Mucosa of descending colon (tissue), 3 donors: ENCODE data around the gene CEP72. TPM values are rescaled to one million over a fixed set of nuclear protein-coding genes. Genes with fewer than 3 reads are reported as not detected.
A peak's percentile ranks its signal among the peaks of the same experiment; 100 is the strongest.
"Not testable (repeated sequence)": the region's sequence is repeated elsewhere in the genome, so short reads cannot be mapped to it uniquely, and the experiment has no call there.

Source experiments
- ATAC-seq: fragments of 200-7000 bp; cut with Tn5 transposase; one replicate; pipeline ENCODE4 v1.9.1; 2020; ENCODE audit warnings: mild to moderate bottlenecking, moderate library complexity
- DNase-seq, 3 donors: peaks; one replicate each; pipeline ENCODE4 v3.0.0-alpha.2; 2020
- H3K36me3 ChIP-seq: fragments of 200-600 bp; one replicate; pipeline ENCODE4 v1.8.0; 2021; ENCODE audit warnings: low read depth, mild to moderate bottlenecking
- H3K4me1 ChIP-seq: fragments of 200-600 bp; one replicate; pipeline ENCODE4 v1.8.0; 2021; ENCODE audit warnings: low read depth, mild to moderate bottlenecking
- H3K4me3 ChIP-seq: fragments of 200-600 bp; one replicate; pipeline ENCODE4 v1.8.0; 2021; ENCODE audit warnings: mild to moderate bottlenecking
- H3K9me3 ChIP-seq: fragments of 200-600 bp; one replicate; pipeline ENCODE4 v1.8.0; 2021; ENCODE audit warnings: mild to moderate bottlenecking
- intact Hi-C, 2 donors: fragments of 100-400 bp; cut with DNase I in 1 of 2; cut with micrococcal nuclease in 1 of 2; formaldehyde crosslinking; loops; one replicate each; pipeline versions ENCODE4 v1.11.0 to v1.11.1; 2022; cut with DNase I, micrococcal nuclease
- total RNA-seq, 3 donors: library from RNA; stranded (reverse); fragmentation: NEBNext Ultra II Directional in 2 of 3; extraction: Animal tissue kit (Norgen Biotek cat#: 25700) in 2 of 3; gene quantifications; one replicate each; pipeline versions ENCODE4 v1.2.1 to v1.2.4, GENCODE V29; 2021 to 2023
- TF ChIP-seq, protein P1 (sequence below): fragments of 200-600 bp; IDR thresholded peaks from one replicate; pipeline ENCODE4 v1.8.0; 2022; ENCODE audit warnings: antibody characterized with exemption, mild to moderate bottlenecking
- donor health status: DM: no; HTN: no; CAD: no; lungs with moderate emphysema.
- donor health status: DM: no; HTN: no; CAD: no.
- donor health status: DM: no; HTN: yes; CAD: no.

CEP72 gene
- total RNA-seq, 3 donors from 2014 or later: 7.3 to 9.7 (median 8.8) TPM

- TF ChIP-seq, protein P1, sequence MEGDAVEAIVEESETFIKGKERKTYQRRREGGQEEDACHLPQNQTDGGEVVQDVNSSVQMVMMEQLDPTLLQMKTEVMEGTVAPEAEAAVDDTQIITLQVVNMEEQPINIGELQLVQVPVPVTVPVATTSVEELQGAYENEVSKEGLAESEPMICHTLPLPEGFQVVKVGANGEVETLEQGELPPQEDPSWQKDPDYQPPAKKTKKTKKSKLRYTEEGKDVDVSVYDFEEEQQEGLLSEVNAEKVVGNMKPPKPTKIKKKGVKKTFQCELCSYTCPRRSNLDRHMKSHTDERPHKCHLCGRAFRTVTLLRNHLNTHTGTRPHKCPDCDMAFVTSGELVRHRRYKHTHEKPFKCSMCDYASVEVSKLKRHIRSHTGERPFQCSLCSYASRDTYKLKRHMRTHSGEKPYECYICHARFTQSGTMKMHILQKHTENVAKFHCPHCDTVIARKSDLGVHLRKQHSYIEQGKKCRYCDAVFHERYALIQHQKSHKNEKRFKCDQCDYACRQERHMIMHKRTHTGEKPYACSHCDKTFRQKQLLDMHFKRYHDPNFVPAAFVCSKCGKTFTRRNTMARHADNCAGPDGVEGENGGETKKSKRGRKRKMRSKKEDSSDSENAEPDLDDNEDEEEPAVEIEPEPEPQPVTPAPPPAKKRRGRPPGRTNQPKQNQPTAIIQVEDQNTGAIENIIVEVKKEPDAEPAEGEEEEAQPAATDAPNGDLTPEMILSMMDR: no peak
- no peak overlapping the region for H3K4me3 ChIP-seq
- DNase-seq: no peak
Measured at GRCh38 chr5:691817-692528, 79.8 kb downstream of the CEP72 start.

DNA sequence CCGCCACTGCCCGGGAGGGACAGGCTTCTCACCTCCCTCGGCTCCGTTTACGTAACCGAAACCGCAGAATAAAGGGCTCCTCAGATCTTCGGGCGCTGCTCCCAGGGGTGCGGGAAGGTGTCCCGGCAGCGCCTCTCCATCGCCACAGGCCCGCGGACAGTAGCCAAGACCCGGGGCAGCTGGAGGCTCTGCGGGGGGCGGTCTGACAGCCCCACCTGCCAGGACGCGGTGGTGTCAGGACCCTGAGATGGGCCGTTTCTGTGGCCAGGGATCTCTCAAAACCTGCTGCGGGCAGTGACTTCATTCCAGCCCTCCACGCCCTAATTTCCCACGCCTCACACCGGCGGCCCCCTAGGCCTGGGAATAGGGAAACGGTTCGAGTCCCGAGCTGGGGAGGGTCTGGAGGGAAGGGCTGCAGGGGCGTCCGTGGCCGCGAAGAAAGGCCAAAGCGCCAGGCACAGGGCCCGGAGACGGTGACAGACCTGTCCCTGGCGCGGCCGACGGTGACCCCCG, 80.4 kb downstream of the CEP72 start:
- H3K36me3 ChIP-seq, intact Hi-C loops, H3K4me3 ChIP-seq, H3K4me1 ChIP-seq, H3K9me3 ChIP-seq: not testable (repeated sequence)
- peak; percentile 26 for ATAC-seq
- DNase-seq: peak in 2 of 3 donors; percentile 41 to 46

More at GRCh38 chr5:691817-692528, 79.8 kb downstream of the CEP72 start:
- Histone ChIP-seq H3K9me3 (no peaks in the 10 kb centered on the region), H3K36me3 (no peaks in the 10 kb centered on the region), H3K4me1 (no peaks in the 10 kb centered on the region)
- no peak for ATAC-seq
- intact Hi-C loops: no loop called here

GRCh38 chr5:693271-694041, 81.3 kb downstream of the CEP72 start, which contains the start of gene TPPP:
Gene TPPP (minus strand): TSS chr5:693352. CDS start chr5:678060, 15,292 bp downstream.
- H3K36me3 ChIP-seq, H3K4me1 ChIP-seq, H3K9me3 ChIP-seq, intact Hi-C loops, H3K4me3 ChIP-seq: not testable (repeated sequence)
- DNase-seq (peak; percentile 87 to 95 (median 93)), ATAC-seq (peak; percentile 91)

DNA sequence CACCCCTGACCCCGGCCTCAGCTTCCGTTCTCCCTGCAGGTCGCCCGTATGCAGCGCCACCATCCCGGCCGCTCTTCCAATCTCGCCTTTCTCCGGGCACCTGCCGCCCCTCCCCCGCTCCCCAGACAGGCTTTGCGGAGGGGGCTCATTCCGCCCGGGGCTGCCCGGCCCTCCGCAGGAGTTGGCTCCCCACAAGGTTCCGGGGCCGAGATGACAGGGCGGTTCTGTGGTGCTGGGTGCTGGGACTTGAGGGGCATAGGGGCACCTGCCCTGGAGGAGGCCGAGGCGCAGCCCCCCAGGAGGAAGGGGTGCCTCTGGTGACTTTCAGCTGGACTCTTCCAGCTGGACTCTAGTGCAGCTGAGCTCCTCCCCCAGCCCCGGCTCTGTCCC, 81.9 kb downstream of the CEP72 start:
- H3K36me3 ChIP-seq, H3K4me3 ChIP-seq, intact Hi-C loops, H3K9me3 ChIP-seq, H3K4me1 ChIP-seq: not testable (repeated sequence)
- peak; percentile 26 for ATAC-seq
- peak in 2 of 3 donors; percentile 50 to 51 for DNase-seq

DNA sequence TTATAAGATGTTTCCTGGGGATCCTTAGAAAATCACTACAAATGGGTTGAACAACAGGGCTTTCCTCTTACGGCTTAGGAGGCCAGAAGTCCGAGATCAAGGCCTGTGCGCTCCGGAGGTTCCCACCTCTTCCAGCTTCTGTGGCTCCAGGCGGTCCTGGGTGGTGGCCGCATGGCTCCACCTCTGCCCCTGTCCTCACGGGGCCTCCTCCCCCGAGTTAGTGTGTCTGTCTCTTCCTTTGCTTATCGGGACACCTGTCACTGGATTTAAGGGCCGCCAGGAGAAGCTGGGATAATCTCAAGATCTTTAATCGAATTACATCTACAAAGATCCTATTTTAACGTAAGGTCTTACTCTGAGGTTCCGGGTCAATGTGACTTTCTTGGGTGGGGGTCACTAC, 83.3 kb downstream of the CEP72 start:
- H3K4me3 ChIP-seq, ATAC-seq, DNase-seq, H3K36me3 ChIP-seq, H3K4me1 ChIP-seq, H3K9me3 ChIP-seq, intact Hi-C loops: not testable (repeated sequence)

- ATAC-seq, intact Hi-C loops: not testable (repeated sequence)
Measured at GRCh38 chr5:696191-696590, 84.1 kb downstream of the CEP72 start.

DNA sequence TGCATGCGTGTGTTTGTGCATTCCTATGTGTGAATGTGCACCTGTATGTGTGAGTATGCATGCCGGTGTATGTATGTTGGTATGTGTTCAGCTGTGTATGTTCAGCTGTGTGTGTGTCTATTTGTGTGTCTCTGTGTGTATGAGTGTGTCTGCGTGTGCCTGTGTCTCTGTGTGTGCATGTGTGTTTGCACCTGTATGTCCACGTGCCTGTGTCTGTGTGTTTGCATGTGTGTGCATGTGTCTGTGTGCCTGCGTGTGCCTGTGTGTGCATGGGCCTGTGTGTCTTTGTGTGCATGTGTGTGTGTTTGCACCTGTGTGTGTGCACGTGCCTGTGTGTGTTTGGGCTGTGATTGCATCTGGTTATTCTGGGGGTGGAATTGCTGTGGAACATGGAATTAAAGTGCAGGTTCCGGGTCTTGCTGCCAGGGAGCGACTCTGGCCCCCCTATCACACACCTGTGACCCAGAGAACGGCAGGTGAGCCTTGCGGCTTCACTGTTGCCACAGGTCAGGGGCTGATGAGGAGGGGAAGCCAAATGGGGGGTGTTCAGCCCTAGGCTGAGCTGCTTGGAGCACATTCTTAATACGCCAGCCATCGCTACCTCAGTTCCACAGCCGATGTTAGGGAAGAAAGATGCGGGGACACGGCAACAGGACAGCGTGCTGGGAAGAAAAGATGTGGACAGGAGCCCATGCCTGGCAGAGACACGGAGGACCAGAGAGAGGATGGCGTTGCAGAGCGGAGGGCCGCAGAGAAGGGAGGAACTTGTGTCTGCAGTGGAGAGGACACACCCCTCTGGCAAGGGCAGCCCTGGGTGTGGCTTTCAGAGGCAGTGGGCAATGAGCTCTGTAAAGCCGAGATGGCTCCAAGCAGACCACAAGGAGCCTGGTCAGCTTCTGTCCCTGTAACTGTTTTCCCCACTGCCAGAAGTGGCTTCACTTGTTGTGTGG, 84.9 kb downstream of the CEP72 start:
- intact Hi-C loops, H3K4me1 ChIP-seq, H3K36me3 ChIP-seq, ATAC-seq, DNase-seq, H3K9me3 ChIP-seq, H3K4me3 ChIP-seq: not testable (repeated sequence)

More at GRCh38 chr5:696191-696590, 84.1 kb downstream of the CEP72 start:
- not testable (repeated sequence) for H3K4me3 ChIP-seq, H3K4me1 ChIP-seq, H3K9me3 ChIP-seq, H3K36me3 ChIP-seq, DNase-seq

Other genes with a start within 250 kb of the CEP72 start
- 10 to 100 TPM; 67.0 to 89.1 (median 76.8) TPM for gene EXOC3, start 169.2 kb upstream of the CEP72 start, total RNA-seq
- gene SLC9A3, start 87.9 kb upstream of the CEP72 start, total RNA-seq: 100 to 1,000 TPM in 1 of 3 donors, 10 to 100 TPM in 2; 29.2 to 272 (median 77.7) TPM
- 10 to 100 TPM in 1 of 3 donors, 1 to 10 TPM in 2; 2.2 to 18.1 (median 2.2) TPM for gene TPPP, start 81.0 kb downstream of the CEP72 start, total RNA-seq
- 1 to 10 TPM in 2 of 3 donors, under 1 TPM in 1; 0.41 to 6.4 (median 4.6) TPM for gene ZDHHC11B, start 172.4 kb downstream of the CEP72 start, total RNA-seq
- 10 to 100 TPM in 1 of 3 donors, 1 to 10 TPM in 2; 4.6 to 11.1 (median 7.0) TPM for gene ZDHHC11, start 238.6 kb downstream of the CEP72 start, total RNA-seq